Left hindlimb (tissue), 1 donor: ENCODE results near the gene SAP30BP.
"Not testable (repeated sequence)": the region's sequence is repeated elsewhere in the genome, so short reads cannot be mapped to it uniquely, and the experiment has no call there.

ENCODE experiments used
- DNase-seq: peaks from one replicate; pipeline ENCODE4 v3.0.0-alpha.2; 2018

Gene SAP30BP

DNA sequence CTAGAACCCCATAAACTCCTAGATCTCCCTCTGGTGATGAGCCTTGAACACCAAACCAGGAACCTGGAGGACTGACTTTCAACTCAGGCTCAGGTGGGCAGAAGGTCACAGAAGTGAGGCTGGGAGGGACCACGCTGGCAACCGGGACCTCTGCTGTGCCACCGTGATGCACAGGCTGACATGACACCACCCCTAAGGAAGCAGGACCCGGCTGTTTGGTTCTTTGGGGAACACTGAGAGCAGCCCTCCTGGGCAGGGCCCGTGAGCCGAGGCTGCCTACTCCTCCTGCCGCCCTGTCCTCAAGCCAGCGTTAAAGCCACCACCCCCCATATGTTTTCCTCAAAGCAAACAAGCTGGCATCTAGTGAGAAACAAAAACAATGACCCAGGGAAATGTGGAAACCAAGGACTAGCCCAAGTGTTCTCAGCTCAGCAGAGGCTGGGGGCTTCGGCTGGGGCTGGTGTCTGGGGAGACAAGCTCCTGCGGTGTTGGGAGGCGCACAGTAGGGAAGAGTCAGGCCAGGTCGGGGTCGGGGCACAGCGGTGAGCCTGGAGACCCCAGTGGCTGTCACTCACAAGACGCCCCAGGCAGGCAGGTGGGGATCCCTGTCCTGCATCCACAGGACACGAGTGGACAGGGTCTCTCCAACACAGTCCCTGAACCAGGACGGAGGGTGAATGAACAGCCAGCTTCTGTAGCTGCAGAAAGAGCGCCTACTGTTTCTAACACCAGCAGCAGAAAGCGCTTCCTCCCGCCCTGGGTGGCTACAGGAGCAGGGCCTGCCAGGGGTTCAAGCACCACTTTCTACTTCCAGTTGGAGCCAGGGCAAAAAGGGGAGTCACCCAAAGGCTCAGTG, 32.2 kb upstream of the SAP30BP start:
- no peak for DNase-seq

DNA sequence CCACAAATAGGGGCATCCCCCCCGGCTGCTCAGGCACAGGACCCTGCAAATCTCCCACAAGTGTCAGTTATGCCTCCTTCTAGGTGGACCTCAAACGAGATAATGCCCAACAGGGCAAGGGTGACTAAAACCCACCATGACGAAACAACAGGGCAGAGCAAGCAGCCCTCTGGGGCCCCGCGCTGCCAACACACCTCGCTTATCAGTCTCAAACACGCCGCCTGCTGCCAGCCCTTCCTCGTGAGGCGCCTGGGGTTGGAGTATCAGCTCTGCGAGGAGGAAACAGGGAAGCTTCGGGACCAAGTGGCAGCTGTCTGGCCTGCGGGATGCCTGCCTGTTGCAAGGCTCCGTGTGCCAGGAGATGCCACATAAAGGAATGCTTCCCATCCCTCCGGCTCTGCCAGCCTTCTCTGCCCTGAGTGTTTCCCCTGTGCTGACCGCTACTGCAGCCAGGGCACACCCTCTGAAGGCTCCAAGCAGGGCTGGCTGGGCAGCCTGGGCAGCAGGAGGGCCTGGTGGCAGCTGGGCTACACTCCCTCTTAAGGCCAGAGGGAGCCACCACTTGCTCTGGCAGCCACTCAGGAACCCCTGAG, 31.4 kb upstream of the SAP30BP start:
- no peak for DNase-seq

GRCh38 chr17:75636381-75637142, 30.6 kb upstream of the SAP30BP start:
- no peak for DNase-seq

DNA sequence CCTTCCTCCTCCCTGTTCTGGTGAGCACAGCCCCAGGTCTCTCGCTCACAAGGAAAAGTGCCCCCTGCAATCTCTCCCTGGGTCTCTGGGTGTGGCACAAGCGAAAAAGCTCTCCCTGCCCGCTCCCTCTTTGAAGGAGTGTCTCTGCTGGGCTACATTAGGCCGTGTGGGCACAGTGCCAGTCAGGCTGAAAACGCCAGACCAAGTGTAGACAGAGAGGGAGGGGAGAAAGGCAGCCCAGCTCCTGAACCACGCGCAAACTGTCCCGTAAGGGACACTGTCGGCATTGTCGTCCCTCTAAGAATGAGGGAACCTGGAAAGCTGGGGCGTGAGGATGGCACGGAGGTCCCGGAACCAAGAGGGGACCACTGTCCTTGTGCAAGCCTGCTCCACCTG, 30.0 kb upstream of the SAP30BP start:
- no peak for DNase-seq

DNA sequence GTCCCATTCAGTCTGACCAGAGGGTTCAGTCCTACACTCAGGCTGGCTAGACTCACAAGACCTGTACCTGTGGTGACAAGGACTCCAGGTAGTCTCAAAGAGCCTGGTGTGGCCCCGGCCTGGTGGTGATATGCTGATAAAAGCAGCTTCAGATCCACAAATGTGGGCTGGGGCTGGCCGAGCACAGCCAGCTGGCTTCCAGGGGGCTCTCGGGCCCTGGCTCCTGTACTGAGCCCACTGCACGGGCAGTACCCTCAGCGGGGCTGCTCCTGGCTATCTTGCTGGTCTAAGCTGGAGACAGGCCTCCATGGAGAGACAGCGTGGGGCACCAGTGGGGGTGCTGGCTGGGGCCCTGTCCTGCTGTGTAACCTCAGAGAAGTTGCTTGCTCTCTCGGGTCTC, 29.6 kb upstream of the SAP30BP start:
- DNase-seq = no peak

- DNase-seq = not testable (repeated sequence)
Measured at GRCh38 chr17:75638039-75638438, 29.1 kb upstream of the SAP30BP start.

- no peak for DNase-seq
Measured at GRCh38 chr17:75638893-75639292, 28.2 kb upstream of the SAP30BP start.

GRCh38 chr17:75639327-75639726, 27.8 kb upstream of the SAP30BP start:
- no peak for DNase-seq

DNA sequence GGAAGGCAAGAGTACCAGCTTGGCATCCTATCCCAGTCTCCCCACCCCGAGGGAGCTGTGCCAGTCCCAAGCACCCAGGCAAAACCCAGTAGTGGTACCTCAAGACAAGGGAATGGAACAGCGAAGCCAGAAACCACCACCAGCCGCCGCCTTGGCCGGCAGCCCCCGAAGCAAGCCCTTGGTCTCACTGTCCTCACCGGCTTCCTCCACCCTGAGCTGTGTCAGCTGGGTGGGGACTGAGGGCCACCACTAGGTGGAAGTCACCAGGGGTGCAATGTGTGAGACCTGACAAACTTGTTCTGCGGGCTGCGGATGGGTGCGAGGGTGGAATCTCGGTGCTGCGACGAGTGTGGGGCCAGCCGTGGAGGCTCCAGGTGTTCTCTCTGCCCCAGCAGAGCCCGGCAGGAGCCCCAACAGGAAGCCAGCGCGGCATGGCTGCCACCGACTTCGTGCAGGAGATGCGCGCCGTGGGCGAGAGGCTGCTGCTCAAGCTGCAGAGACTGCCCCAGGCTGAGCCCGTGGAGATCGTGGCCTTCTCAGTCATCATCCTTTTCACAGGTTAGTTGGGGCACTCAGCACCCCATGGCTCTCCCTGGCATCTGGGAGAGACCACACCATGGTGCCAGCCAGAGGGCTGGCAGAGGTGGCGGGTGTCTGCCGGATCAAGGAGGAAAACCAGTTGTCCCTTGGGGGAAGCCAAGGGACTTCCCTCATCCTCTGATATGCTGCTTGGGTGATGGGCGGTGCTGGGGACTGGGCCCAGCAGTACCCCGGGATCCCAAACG, 27.2 kb upstream of the SAP30BP start:
- no peak for DNase-seq

DNA sequence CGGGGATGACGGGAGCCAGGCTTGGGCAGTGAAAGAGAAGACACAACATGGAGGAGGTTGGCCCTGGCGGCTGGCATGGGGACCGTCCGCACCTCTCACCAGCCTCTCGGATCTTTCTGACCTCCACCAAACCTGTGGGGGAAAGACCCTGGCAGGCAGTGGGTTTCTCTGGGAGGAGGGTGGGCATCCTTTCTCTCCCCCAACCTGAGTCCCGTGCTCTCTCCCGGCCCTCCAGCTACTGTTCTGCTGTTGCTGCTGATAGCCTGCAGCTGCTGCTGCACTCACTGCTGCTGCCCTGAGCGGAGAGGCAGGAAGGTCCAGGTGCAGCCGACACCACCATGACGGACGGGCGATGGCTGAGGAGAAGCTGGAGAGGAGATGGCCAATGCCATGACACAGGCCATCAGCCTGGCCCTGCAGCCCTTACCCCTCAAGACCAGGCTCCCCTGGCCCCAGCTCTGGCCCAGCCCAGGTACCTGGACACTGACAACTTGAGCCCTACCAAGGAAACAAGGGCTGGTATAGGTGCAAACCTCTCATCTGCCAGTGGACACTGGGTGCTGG, 26.5 kb upstream of the SAP30BP start:
- no peak for DNase-seq

DNA sequence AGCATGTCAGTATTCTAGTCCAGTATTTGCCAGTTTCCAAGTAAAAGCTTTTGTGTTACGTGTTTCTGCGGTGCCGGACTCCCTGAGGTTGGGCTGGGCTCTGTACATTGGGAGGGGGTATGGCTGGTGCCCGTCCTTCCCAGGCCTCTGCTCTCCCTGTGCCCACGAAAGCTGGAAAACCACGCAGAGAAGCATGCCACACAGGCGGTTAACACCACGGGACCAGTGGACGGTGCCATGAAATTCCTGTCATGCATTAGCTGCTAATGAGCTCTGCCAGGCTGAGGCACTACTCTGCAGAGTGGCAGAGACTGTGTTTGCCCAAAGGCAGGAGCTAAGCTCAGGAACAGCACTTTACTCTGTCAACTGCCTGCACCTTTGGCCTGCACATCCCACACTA, 25.8 kb upstream of the SAP30BP start:
- no peak for DNase-seq

- DNase-seq = no peak
Measured at GRCh38 chr17:75642182-75642783, 24.9 kb upstream of the SAP30BP start.

DNA sequence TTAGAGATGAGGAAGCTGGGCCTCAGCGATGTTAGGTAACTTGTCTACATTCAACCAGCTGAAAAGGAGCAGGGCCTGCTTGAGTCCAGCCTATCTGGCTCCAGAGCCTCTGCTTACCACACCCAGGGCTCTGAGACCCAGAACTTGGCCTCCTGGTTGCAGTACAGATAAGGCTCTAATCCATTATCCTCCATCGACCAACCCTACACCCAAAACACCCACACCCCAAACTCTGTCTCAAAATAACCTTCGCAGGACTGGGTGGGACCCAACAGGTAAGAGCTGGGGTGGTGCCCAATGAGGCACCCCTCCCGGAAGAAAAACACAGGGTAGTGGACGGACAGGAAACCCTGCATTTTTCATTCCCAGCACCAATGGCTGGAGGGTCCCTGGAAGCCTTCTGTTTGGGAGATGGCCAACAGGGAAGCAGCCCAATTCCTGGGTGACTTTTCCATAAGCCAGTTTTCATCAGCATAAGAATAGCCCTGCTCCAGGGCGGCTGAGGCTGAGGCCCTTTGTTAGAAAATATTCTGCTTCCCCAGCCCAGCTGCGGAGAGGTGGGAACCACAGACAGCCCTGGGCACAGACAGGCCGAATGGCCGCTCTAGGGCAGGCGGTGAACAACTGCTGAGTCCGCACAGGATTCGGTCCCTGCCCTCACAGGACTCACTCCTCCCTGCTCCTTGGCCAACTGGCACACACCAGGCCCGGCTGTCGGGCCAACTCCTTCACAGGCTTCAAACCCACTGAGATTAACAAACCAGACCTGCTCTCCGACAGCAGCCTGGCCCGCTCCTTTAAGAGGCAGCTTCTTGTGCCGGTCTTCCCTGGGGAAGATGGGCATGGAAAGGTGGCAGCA, 24.1 kb upstream of the SAP30BP start:
- no peak for DNase-seq

DNA sequence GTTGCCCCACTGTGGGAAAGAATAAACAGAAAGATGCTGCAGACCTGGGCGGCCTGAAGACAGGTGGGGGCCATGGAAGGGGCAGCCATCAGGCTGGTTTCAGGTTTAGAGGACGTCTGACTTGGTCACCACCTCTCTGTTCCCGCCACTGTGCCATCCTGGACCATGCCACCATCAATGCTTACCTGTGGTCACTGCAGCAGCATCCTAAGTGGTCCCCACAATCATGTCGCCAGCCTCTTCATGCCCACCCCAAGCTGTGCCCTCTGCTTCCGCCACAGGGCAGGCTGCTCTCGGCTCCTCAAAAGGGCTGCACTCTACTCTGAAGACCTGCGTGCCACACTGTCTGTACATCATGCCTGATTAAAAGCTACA, 23.5 kb upstream of the SAP30BP start:
- DNase-seq = no peak

DNA sequence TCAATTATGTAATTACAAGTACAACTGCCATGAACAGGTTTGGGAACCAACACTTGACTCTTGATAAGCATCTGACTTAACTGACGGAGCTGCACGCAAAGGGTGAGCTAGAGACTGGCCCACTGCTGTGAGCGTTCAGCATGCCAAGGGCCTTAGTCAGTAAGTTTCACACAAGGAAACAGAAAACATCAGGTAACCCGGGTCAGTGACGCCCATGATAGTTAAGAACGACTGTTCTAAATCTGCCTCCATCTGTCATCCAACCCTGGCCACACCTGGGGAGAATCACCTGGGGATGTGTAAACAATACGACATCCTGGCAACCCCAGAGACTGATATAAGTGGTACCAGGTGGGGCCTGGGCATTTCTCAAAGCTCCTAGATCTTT, 21.6 kb upstream of the SAP30BP start:
- DNase-seq = no peak

- no peak for DNase-seq
Measured at GRCh38 chr17:75645889-75646637, 21.1 kb upstream of the SAP30BP start.

GRCh38 chr17:75646638-75646992, 20.5 kb upstream of the SAP30BP start:
- no peak for DNase-seq

DNA sequence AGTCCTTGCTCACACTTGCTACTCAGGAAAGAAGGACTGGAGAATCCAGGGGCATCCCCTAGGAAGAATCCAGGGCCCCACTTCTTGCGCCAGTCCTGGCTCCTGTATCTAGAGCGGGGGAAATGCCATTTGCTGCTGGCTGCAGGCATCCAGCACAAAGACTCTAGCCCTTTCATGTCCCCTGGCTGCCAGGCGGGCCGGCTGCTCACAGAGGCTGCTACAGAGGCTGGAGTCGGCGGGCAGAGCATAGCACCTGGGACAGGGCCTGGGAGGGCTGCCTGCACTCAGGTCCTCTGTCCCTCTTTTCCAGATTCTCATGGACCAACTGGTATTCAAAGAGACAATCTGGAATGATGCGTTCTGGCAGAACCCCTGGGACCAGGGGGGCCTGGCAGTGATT, 20.1 kb upstream of the SAP30BP start:
- no peak for DNase-seq

DNA sequence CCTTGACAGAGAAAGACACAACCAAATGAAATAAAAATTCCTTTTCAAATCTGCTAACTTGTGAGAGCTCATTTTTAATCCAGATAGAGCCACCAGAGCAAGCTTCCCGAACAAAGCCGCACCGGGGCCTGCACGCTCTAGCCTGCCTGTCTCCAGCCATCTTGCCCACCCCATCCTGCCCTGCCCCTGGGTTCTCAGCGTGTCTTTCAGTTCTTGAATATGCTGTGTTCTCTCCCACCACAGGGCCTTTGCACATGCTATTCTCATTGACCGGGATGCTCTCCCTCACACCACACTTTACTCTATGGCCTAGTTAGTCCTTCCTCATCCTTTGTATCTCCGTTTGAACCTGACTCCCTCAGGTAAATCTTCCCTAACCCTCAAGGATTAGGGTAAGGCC, 19.2 kb upstream of the SAP30BP start:
- no peak for DNase-seq

GRCh38 chr17:75649687-75650086, 17.5 kb upstream of the SAP30BP start:
- DNase-seq = no peak

DNA sequence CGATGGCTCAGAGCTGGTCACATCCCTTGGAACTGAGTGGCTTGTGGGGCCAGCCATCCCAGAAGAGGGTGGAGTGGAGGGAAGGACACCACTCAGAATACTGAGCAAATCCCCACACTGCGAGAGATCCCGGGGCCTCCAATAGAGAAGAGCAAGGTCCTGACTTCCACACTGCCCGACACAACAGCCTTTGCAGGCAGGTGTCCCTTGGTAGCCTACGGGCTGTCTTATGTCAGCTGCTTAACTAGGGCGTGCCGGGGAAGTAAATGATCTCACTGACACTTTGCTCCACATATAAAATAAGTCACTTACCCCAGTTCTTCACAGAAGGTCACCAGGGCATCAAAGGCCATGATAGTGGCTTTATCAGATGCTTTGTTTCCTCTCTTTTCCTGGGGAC, 16.3 kb upstream of the SAP30BP start:
- no peak for DNase-seq
